WI38 (cell line): Measurements from ENCODE around the gene DCAF5.

Source experiments
- H3K4me3 ChIP-seq: 2 replicates; pipeline ENCODE4 v1.5.1; 2011; ENCODE audit warnings: low read depth, mild to moderate bottlenecking, control low read depth, low read length
- TF ChIP-seq, protein P1 (sequence below): IDR thresholded peaks from 2 replicates; pipeline ENCODE4 v1.5.1; 2012; ENCODE audit warnings: low read depth, mild to moderate bottlenecking, control low read depth, low read length

DCAF5 gene

DNA sequence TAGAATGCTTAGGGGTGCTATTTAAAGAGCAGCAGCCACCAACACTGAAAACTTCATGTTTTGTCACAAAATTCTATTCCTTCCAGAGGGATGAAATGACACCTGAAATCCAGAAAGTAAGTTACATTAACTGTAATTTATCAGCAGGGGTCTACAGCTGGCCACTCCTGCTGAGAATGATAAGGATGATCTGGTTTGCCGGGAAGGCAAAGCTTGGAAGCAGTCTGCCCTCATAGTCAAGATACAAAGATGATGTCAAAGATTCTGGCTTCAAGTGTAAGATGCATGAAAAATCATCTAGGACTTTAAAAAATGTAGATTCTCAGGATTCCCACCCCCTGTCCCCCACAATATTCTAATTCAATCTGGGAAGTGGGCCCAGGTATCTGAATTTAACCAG is 58.4 kb downstream of the DCAF5 start:
- no peak overlapping the region for H3K4me3 ChIP-seq
- TF ChIP-seq, protein P1, sequence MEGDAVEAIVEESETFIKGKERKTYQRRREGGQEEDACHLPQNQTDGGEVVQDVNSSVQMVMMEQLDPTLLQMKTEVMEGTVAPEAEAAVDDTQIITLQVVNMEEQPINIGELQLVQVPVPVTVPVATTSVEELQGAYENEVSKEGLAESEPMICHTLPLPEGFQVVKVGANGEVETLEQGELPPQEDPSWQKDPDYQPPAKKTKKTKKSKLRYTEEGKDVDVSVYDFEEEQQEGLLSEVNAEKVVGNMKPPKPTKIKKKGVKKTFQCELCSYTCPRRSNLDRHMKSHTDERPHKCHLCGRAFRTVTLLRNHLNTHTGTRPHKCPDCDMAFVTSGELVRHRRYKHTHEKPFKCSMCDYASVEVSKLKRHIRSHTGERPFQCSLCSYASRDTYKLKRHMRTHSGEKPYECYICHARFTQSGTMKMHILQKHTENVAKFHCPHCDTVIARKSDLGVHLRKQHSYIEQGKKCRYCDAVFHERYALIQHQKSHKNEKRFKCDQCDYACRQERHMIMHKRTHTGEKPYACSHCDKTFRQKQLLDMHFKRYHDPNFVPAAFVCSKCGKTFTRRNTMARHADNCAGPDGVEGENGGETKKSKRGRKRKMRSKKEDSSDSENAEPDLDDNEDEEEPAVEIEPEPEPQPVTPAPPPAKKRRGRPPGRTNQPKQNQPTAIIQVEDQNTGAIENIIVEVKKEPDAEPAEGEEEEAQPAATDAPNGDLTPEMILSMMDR = no peak

DNA sequence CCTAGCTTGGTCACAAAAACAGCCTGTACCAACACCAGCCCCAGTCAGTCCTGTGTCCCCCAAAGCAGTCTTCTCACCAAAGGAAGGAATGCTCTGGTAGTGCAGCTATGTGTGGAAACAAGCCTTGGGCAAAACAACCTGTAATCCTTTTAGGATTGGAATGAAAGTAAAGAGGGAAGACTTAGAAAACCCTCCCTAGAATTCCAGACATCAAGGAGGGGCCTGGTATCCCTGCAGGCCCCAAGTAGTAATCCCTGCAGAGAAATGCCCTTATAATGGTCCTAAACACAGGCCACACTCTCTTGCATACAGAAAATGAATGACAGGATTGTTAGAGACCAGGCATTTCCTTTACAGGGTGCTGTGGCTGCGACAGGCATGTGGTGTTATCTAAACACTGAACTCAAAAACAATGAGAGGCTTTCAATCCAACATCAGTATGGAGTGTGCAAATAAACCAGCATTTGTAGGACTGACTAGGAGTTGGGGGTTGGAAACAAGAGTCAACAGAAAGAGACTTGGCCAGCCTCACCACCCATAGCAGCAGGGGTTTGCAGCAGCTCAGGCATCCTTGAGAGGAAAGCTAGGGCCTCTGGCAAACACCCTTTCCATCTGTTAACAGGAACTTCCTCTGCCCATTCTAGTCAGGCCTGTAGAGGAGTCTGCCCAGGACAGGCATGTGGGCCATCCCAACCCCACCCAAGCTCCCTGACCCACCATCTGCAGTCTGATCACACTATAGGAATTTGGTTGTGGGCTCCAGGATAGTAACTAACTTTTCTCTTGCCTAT is 59.1 kb downstream of the DCAF5 start:
- no peak overlapping the region for H3K4me3 ChIP-seq
- TF ChIP-seq, protein P1 = no peak

DNA sequence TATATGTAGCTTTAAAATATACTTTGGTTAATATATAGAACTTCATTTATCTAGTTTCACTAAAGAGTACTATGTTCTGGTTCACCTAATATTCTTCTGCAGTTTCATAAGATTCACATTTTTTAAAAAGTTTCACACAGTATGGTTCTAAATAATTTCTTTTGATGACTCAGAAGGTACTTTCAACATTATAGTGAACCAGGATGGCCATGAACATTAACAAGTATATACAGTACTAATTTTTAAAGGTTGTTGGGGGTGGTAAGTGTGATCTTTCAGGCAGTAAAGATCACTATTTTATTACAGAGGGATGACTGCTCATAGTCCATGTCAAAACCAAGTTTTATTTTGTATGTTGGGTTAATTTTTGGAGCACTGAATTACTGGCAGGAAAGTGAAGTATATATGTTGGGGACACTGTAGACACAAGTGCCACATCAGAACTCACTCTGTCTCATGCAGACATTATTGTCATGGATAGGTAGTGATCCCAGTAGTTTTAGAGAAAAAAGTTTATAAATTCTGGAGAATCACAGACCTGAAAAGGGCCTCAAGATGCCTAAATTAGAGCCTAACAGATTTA is 60.0 kb downstream of the DCAF5 start:
- TF ChIP-seq, protein P1 = no peak
- H3K4me3 ChIP-seq = no peak overlapping the region

DNA sequence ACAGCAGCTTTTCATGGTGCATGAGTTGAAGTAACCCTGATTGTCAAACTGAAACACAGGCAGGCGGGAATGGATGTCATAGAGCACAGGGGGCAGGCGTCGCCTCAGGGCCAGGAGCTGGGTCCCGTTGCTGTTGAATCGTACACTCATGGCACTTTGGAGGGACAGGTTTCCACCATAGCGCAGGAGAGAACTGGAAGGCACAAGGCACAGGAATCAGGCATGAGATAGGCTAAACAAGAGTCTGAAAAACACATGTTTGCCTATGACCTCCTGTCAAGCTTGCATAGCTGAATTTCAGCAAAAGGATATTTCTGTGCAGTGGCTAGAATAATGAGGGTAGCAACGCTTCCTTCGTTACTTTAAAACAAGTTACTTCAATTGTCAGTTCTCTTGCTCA is 61.2 kb downstream of the DCAF5 start:
- TF ChIP-seq, protein P1 = no peak
- no peak overlapping the region for H3K4me3 ChIP-seq

DNA sequence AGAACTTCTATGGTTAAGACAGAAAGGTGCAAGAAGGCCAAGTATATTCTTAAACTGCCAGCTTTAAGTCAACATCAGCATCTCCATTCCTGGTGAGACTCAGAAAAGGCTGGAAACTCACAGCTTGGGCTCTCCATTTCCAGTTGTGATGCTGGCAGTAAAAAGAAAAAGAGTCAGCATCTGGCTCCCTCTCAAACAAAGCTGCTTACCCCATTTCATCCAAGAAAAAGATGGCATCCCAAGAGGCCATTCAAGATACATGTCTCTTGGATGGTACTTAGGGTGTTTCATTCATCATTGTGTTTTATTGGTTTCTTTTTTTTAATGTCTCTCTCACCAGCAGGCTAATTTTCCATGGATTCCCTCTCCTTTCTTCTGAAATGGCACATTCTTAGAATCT is 61.9 kb downstream of the DCAF5 start:
- H3K4me3 ChIP-seq = no peak overlapping the region
- TF ChIP-seq, protein P1 = no peak

DNA sequence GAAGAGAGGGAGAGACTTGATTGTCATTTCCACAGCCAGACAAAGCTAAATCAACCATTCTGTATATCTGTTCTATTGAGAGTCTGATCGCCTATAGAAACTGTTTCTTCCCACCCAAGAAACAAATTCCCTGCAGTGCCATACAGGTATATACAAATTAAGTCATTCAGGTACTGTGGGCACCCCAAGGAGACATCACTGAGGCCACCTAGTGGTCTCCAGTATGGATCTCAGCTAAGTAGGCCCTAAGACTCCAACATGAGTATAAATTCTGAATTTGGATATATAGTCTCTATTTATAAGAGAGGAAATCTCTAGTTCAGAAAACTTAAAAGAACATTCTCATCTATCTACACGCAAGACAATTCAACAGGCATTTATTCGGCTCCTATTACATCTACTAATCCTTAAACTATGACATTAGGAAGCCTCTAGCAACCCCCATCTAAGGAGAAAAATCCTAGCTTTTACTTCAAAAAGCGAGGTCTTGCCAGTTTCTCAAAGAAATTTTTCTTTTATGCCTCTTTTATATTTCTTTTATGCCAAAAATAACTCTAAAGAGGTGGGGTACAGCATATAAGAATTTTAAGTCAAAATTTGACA is 62.6 kb downstream of the DCAF5 start:
- TF ChIP-seq, protein P1 = peak; percentile 66
- no peak overlapping the region for H3K4me3 ChIP-seq

DNA sequence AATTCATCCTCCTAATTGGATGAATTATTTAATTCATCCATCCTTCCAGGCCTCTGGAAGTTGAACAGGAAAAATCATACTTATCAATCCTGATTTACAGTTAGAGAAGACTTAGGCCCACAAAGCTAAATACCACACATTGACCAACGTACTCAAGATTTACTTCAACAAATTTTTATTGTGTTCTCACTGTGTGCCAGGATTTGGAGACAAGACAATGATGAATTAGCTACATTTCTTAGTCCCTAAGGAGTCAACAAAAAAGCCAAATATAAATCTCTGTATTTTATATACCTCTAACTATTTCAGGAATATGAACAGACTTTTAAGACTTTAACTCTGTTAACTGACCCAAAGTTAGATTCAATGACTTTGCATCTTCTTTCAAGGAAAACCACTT is 63.9 kb downstream of the DCAF5 start:
- H3K4me3 ChIP-seq = no peak overlapping the region
- TF ChIP-seq, protein P1 = no peak
